ENCODE data around the gene SLC19A2. TPM values are rescaled to one million over a fixed set of nuclear protein-coding genes. Genes with fewer than 3 reads are reported as not detected.

The SLC19A2 gene
- total RNA-seq, 2 experiments from 2014 or later = 3.2 to 6.5 TPM

- CTCF ChIA-PET (ENCODE audit: unreplicated experiment) = no interaction called here
- POLR2A ChIA-PET = interaction anchor here (0.6 kb wide), 1 partner anchor 15 kb away, joined by 3 read pairs; no protein-coding TSS in a partner anchor
- intact Hi-C loops (cut with micrococcal nuclease; ENCODE audit: unreplicated experiment) = no loop called here
Observed at GRCh38 chr1:169495046-169495775, 9.5 kb upstream of the SLC19A2 start.

GRCh38 chr1:169494343-169494742 lies 8.6 kb upstream of the SLC19A2 start:
- ChIA-PET POLR2A (no interaction called here), CTCF (ENCODE audit: unreplicated experiment) (no interaction called here)
- Histone ChIP-seq H3K4me2 (ENCODE audit: low read length) (no peak overlapping the region), H3K9me3 (ENCODE audit: low read length) (no peaks in the 10 kb centered on the region), H3K79me2 (ENCODE audit: insufficient read depth, low read depth, low read length) (no peaks in the 10 kb centered on the region), H2AFZ (ENCODE audit: low read length) (no peak overlapping the region), H3K4me3 (ENCODE audit: low read depth, low read length, poor library complexity, severe bottlenecking) (no peak overlapping the region), H4K20me1 (ENCODE audit: insufficient read depth, low read length) (no peaks in the 10 kb centered on the region), H3K36me3 (ENCODE audit: insufficient read depth, low read length) (no peaks in the 10 kb centered on the region), H3K9me2 (ENCODE audit: insufficient read depth, low read length) (no peaks in the 10 kb centered on the region), H3K27ac (ENCODE audit: low read depth, low read length, poor library complexity, severe bottlenecking) (no peak overlapping the region), H3K4me1 (ENCODE audit: insufficient read depth, low read length, poor library complexity, severe bottlenecking) (no peaks in the 10 kb centered on the region)
- intact Hi-C loops (cut with micrococcal nuclease; ENCODE audit: unreplicated experiment) = no loop called here
- no peak for DNase-seq (ENCODE audit: low spot score)
- TF ChIP-seq CTCF (conservative IDR thresholded peaks at IDR 0.05; ENCODE audit: low read length) (no peak), EZH2phosphoT487 (IDR thresholded peaks at IDR 0.05; ENCODE audit: borderline replicate concordance, low read depth, low read length) (no peak)
- BruUV-seq (replicated peaks) = no TSS peak

More at GRCh38 chr1:169495046-169495775, 9.5 kb upstream of the SLC19A2 start:
- no peak for DNase-seq (ENCODE audit: low spot score)
- Histone ChIP-seq H2AFZ (ENCODE audit: low read length) (no peak overlapping the region), H3K4me3 (ENCODE audit: low read depth, low read length, poor library complexity, severe bottlenecking) (no peak overlapping the region), H3K9me2 (ENCODE audit: insufficient read depth, low read length) (no peaks in the 10 kb centered on the region), H4K20me1 (ENCODE audit: insufficient read depth, low read length) (no peaks in the 10 kb centered on the region), H3K79me2 (ENCODE audit: insufficient read depth, low read depth, low read length) (no peaks in the 10 kb centered on the region), H3K4me1 (ENCODE audit: insufficient read depth, low read length, poor library complexity, severe bottlenecking) (no peaks in the 10 kb centered on the region), H3K4me2 (ENCODE audit: low read length) (no peak overlapping the region), H3K36me3 (ENCODE audit: insufficient read depth, low read length) (no peaks in the 10 kb centered on the region), H3K9me3 (ENCODE audit: low read length) (no peaks in the 10 kb centered on the region), H3K27ac (ENCODE audit: low read depth, low read length, poor library complexity, severe bottlenecking) (no peak overlapping the region)
- TF ChIP-seq CTCF (conservative IDR thresholded peaks at IDR 0.05; ENCODE audit: low read length) (no peak), EZH2phosphoT487 (IDR thresholded peaks at IDR 0.05; ENCODE audit: borderline replicate concordance, low read depth, low read length) (no peak)
- no TSS peak for BruUV-seq (replicated peaks)

- Histone ChIP-seq H3K4me1 (ENCODE audit: insufficient read depth, low read length, poor library complexity, severe bottlenecking) (no peaks in the 10 kb centered on the region), H3K79me2 (ENCODE audit: insufficient read depth, low read depth, low read length) (no peaks in the 10 kb centered on the region), H3K9me2 (ENCODE audit: insufficient read depth, low read length) (no peaks in the 10 kb centered on the region), H3K9me3 (ENCODE audit: low read length) (no peaks in the 10 kb centered on the region), H3K27ac (ENCODE audit: low read depth, low read length, poor library complexity, severe bottlenecking) (no peak overlapping the region), H2AFZ (ENCODE audit: low read length) (no peak overlapping the region), H3K4me2 (ENCODE audit: low read length) (no peak overlapping the region), H4K20me1 (ENCODE audit: insufficient read depth, low read length) (no peaks in the 10 kb centered on the region), H3K4me3 (ENCODE audit: low read depth, low read length, poor library complexity, severe bottlenecking) (no peak overlapping the region), H3K36me3 (ENCODE audit: insufficient read depth, low read length) (no peaks in the 10 kb centered on the region)
- POLR2A ChIA-PET = interaction anchor here (0.6 kb wide), 1 partner anchor 1015 kb away, joined by 3 read pairs; no protein-coding TSS in a partner anchor
- DNase-seq (ENCODE audit: low spot score) = no peak
- no TSS peak for BruUV-seq (replicated peaks)
- TF ChIP-seq CTCF (conservative IDR thresholded peaks at IDR 0.05; ENCODE audit: low read length) (no peak), EZH2phosphoT487 (IDR thresholded peaks at IDR 0.05; ENCODE audit: borderline replicate concordance, low read depth, low read length) (no peak)
- CTCF ChIA-PET (ENCODE audit: unreplicated experiment) = no interaction called here
- intact Hi-C loops (cut with micrococcal nuclease; ENCODE audit: unreplicated experiment) = no loop called here
Observed at GRCh38 chr1:169493251-169493650, 7.5 kb upstream of the SLC19A2 start.

Data from OCI-LY7 (cell line).